GM23338 (cell line): ENCODE measurements around the gene PNKP. TPM values are rescaled to one million over a fixed set of nuclear protein-coding genes. Genes with fewer than 3 reads are reported as not detected.

Experiments used
- ATAC-seq: fragments of 200-7000 bp; cut with Tn5 transposase; 3 replicates; pipeline ENCODE4 v1.9.1; 2020
- DNase-seq: peaks from one replicate; pipeline ENCODE4 v3.0.0-alpha.2; 2015; ENCODE audit warnings: low spot score
- H2AFZ ChIP-seq: fragments of 200-600 bp; sonication (generic); 2 replicates; pipeline ENCODE4 v1.8.0; 2016; ENCODE audit warnings: antibody characterized with exemption, mild to moderate bottlenecking, moderate library complexity
- H3F3A ChIP-seq: fragments of 200-600 bp; sonication (generic); replicated peaks from 2 replicates; pipeline ENCODE4 v1.8.0; 2017; ENCODE audit warnings: antibody characterized with exemption, mixed run types, low read depth
- H3K27ac ChIP-seq: fragments of 200-600 bp; sonication (generic); 2 replicates; pipeline ENCODE4 v1.6.1; 2016; ENCODE audit warnings: low read depth
- H3K27me3 ChIP-seq: fragments of 200-600 bp; sonication (generic); 2 replicates; pipeline ENCODE4 v1.8.0; 2016; ENCODE audit warnings: mild to moderate bottlenecking, mixed run types, moderate library complexity; ENCODE audit not compliant: insufficient read depth
- H3K36me3 ChIP-seq: fragments of 200-600 bp; sonication (generic); 2 replicates; pipeline ENCODE4 v1.8.0; 2016; ENCODE audit warnings: mild to moderate bottlenecking; ENCODE audit not compliant: insufficient read depth
- H3K4me1 ChIP-seq: fragments of 200-600 bp; sonication (generic); 2 replicates; pipeline ENCODE4 v1.8.0; 2016; ENCODE audit warnings: mild to moderate bottlenecking, moderate library complexity; ENCODE audit not compliant: insufficient read depth
- H3K4me2 ChIP-seq: fragments of 200-600 bp; sonication (generic); 2 replicates; pipeline ENCODE4 v1.7.1; 2017; ENCODE audit warnings: mixed run types
- H3K4me3 ChIP-seq: fragments of 200-600 bp; sonication (generic); 2 replicates; pipeline ENCODE4 v1.6.1; 2016; ENCODE audit warnings: mixed run types
- H3K79me2 ChIP-seq: fragments of 200-600 bp; sonication (generic); replicated peaks from 2 replicates; pipeline ENCODE4 v1.8.0; 2017; ENCODE audit warnings: mild to moderate bottlenecking; ENCODE audit not compliant: insufficient read depth
- H3K9me2 ChIP-seq: fragments of 200-600 bp; sonication (generic); 2 replicates; pipeline ENCODE4 v1.8.0; 2017; ENCODE audit not compliant: insufficient read depth
- H4K20me1 ChIP-seq: fragments of 200-600 bp; sonication (generic); replicated peaks from 2 replicates; pipeline ENCODE4 v1.8.0; 2017; ENCODE audit warnings: mild to moderate bottlenecking; ENCODE audit not compliant: insufficient read depth
- H3K27ac Mint-ChIP-seq: 2 replicates; pipeline ENCODE4 v1.8.0; 2020; ENCODE audit warnings: inconsistent platforms, mild to moderate bottlenecking, moderate library complexity, mixed read lengths
- H3K27me3 Mint-ChIP-seq: 3 replicates; pipeline ENCODE4 v1.8.0; 2022; ENCODE audit warnings: low read depth, mild to moderate bottlenecking, moderate library complexity, mixed read lengths, inconsistent platforms; ENCODE audit not compliant: insufficient read depth, poor library complexity
- H3K36me3 Mint-ChIP-seq: 3 replicates; pipeline ENCODE4 v1.8.0; 2021; ENCODE audit warnings: low read depth, mild to moderate bottlenecking, inconsistent platforms, moderate library complexity, mixed read lengths
- H3K4me1 Mint-ChIP-seq: 3 replicates; pipeline ENCODE4 v1.8.0; 2020; ENCODE audit warnings: mild to moderate bottlenecking, inconsistent platforms, mixed read lengths
- H3K4me3 Mint-ChIP-seq: 3 replicates; pipeline ENCODE4 v1.8.0; 2021; ENCODE audit warnings: moderate library complexity, mild to moderate bottlenecking, inconsistent platforms, mixed read lengths
- H3K9me3 Mint-ChIP-seq: 3 replicates; pipeline ENCODE4 v1.8.0; 2020; ENCODE audit warnings: moderate library complexity, mild to moderate bottlenecking, inconsistent platforms, mixed read lengths
- CREB1 ChIP-seq: fragments of 250-450 bp; sonication (Bioruptor Pico); IDR thresholded peaks from 2 replicates; pipeline ENCODE4 v1.5.0; 2020; ENCODE audit warnings: low read depth, mild to moderate bottlenecking, moderate library complexity
- CTCF ChIP-seq, 2 experiments: fragments of 200-600 bp in 1 of 2; sonication (generic) in 1 of 2; conservative IDR thresholded peaks; 2 replicates each; pipeline versions ENCODE4 v1.5.1 to v1.6.1; 2016 to 2017; ENCODE audit warnings: antibody characterized with exemption in 2 of 2, low read depth in 2 of 2, mild to moderate bottlenecking in 2 of 2, moderate library complexity in 1 of 2
- EZH2phosphoT487 ChIP-seq: fragments of 200-600 bp; sonication (generic); IDR thresholded peaks from one replicate; pipeline ENCODE4 v1.8.1; 2018; ENCODE audit warnings: antibody characterized with exemption; ENCODE audit not compliant: unreplicated experiment
- JUNB ChIP-seq: IDR thresholded peaks from one replicate; pipeline ENCODE4 v1.6.1; 2016; ENCODE audit warnings: antibody characterized with exemption; ENCODE audit not compliant: unreplicated experiment
- STAT1 ChIP-seq: IDR thresholded peaks from one replicate; pipeline ENCODE4 v1.6.1; 2016; ENCODE audit warnings: antibody characterized with exemption; ENCODE audit not compliant: unreplicated experiment
- ZNF114 ChIP-seq: fragments of 250-450 bp; sonication (Bioruptor Pico); IDR thresholded peaks from 2 replicates; pipeline ENCODE4 v1.5.0; 2020; ENCODE audit warnings: mild to moderate bottlenecking, moderate library complexity
- ZNF331 ChIP-seq: fragments of 250-450 bp; sonication (Bioruptor Pico); IDR thresholded peaks from 2 replicates; pipeline ENCODE4 v1.5.0; 2020; ENCODE audit warnings: low read depth, mild to moderate bottlenecking, moderate library complexity
- ZNF462 ChIP-seq: fragments of 250-450 bp; sonication (Bioruptor Pico); IDR thresholded peaks from 2 replicates; pipeline ENCODE4 v1.5.0; 2020; ENCODE audit warnings: mild to moderate bottlenecking, moderate library complexity
- polyA plus RNA-seq: library from polyadenylated mRNA; unstranded; fragments of >200 nt; fragmentation: Nextera tagmentation; extraction: Ambion mirVana; gene quantifications from 2 replicates; pipeline ENCODE4 v1.2.1, GENCODE V29; 2016
- total RNA-seq: library from RNA; depleted of rRNA; stranded (reverse); fragments of >200 nt; shearing (Covaris generic); gene quantifications from 2 replicates; pipeline ENCODE4 v1.2.3, GENCODE V29; 2014

The PNKP gene
- total and polyA plus RNA-seq, 2 experiments from 2014 or later, result 99.6 to 109 TPM

GRCh38 chr19:49887665-49888509, 20.5 kb upstream of the PNKP start:
- no peaks in the 10 kb centered on the region for H3K79me2 ChIP-seq
- ATAC-seq, result no peak
- H3K27ac ChIP-seq, result no peak overlapping the region
- H3K4me3 Mint-ChIP-seq, result no peak overlapping the region
- peaks cover 45% of the 10 kb centered on the region for H3K36me3 Mint-ChIP-seq
- no peak overlapping the region for H2AFZ ChIP-seq
- 0 out of 2 replicates have a peak, but pooled peaks cover 3% of the 10 kb centered on the region for H3K27me3 ChIP-seq
- DNase-seq, result no peak
- H4K20me1 ChIP-seq, result no peaks in the 10 kb centered on the region; the same call in 1 of the 2 replicates
- no peaks in the 10 kb centered on the region for H3K9me2 ChIP-seq
- peaks cover 9% of the 10 kb centered on the region for H3K4me1 Mint-ChIP-seq
- H3K27me3 Mint-ChIP-seq, result peaks cover 22% of the 10 kb centered on the region
- peaks cover 9% of the 10 kb centered on the region; the same call in 1 of the 2 replicates for H3K4me1 ChIP-seq
- peaks cover 13% of the 10 kb centered on the region for H3K36me3 ChIP-seq
- TF ChIP-seq CREB1 (CRISPR knock-in tag), result no peak
- TF ChIP-seq ZNF331 (CRISPR knock-in tag), result no peak
- no peak for TF ChIP-seq EZH2phosphoT487
- TF ChIP-seq ZNF462, result no peak
- no peak for TF ChIP-seq JUNB
- no peak for TF ChIP-seq CTCF (conservative IDR thresholded peaks at IDR 0.05; ENCODE audit: low read depth in 2 of 2)
- no peak for TF ChIP-seq STAT1
- TF ChIP-seq ZNF114 (CRISPR knock-in tag), result no peak
- no peak overlapping the region for H3K4me3 ChIP-seq
- no peak overlapping the region for H3K27ac Mint-ChIP-seq
- peaks cover 8% of the 10 kb centered on the region for H3K9me3 Mint-ChIP-seq
- no peak overlapping the region for H3K4me2 ChIP-seq
- peaks cover 30% of the 10 kb centered on the region; the same call in 1 of the 2 replicates for H3F3A ChIP-seq
